ENCODE results near the gene DVL1.

DNA sequence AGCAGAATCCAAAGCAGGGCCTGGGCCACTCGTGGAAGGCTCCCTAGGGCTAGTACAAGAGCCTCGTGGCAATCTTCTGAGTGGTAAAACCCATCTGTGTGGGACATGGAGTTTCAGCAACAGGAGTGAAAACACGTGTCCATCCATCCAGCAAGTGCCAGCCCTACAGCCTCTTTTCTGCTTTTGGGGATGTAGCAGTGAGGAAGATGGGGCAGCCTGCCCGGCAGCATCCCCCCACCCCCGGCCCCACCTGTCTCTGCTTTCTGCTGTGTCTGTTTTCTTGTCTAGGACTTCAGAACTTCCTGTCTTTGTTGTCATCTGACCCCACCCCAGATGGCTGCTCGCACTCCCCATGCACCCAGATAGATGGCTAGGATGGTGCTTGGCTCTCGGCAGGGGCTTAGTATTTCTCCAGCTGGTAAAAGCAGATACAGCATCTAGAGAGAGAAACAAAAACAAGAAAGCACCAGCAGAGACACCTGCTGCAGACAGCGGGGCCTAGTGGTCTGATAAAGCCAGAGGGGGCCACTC, 23.1 kb downstream of the DVL1 start:
- TF ChIP-seq POLR2A (IDR thresholded peaks at IDR 0.05): no peak
- TF ChIP-seq, protein P1, sequence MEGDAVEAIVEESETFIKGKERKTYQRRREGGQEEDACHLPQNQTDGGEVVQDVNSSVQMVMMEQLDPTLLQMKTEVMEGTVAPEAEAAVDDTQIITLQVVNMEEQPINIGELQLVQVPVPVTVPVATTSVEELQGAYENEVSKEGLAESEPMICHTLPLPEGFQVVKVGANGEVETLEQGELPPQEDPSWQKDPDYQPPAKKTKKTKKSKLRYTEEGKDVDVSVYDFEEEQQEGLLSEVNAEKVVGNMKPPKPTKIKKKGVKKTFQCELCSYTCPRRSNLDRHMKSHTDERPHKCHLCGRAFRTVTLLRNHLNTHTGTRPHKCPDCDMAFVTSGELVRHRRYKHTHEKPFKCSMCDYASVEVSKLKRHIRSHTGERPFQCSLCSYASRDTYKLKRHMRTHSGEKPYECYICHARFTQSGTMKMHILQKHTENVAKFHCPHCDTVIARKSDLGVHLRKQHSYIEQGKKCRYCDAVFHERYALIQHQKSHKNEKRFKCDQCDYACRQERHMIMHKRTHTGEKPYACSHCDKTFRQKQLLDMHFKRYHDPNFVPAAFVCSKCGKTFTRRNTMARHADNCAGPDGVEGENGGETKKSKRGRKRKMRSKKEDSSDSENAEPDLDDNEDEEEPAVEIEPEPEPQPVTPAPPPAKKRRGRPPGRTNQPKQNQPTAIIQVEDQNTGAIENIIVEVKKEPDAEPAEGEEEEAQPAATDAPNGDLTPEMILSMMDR (IDR thresholded peaks at IDR 0.05): no peak
- no peak for TF ChIP-seq POLR2AphosphoS5 (IDR thresholded peaks at IDR 0.05)
- TF ChIP-seq EP300 (IDR thresholded peaks at IDR 0.05): no peak

All from upper lobe of left lung (tissue), 4 donors.